GM21528 (cell line): ENCODE results near the gene CYTL1.

Experiments used
- ATAC-seq: cut with Tn5 transposase; IDR thresholded peaks from one replicate; pipeline ENCODE4 v1.9.1; 2021; ENCODE audit warnings: mild to moderate bottlenecking, moderate library complexity; ENCODE audit not compliant: unreplicated experiment, low FRiP score

CYTL1 gene

DNA sequence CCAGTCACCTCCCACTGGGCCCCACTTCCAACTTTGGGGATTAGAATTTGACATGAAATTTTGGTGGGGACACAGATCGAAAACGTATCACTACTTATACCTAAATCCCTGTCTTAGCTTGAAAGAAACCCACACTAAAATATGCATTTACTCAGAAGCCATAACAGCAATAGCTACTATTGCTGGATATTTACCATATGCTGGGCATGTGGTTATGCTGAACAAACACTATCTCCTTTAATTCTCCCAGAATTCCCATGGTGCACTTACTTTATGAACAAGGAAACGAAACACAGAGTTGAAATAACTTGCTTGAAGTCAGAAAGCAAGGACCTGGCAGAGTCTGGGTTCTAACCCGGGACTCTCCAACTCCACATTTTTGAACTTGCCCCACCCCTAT is 39.3 kb downstream of the CYTL1 start:
- ATAC-seq = no peak

- no peak for ATAC-seq
These were observed 44.5 kb downstream of the CYTL1 start for GRCh38 chr4:4974727-4975126.

GRCh38 chr4:4971796-4972195 is 47.5 kb downstream of the CYTL1 start:
- ATAC-seq = no peak

DNA sequence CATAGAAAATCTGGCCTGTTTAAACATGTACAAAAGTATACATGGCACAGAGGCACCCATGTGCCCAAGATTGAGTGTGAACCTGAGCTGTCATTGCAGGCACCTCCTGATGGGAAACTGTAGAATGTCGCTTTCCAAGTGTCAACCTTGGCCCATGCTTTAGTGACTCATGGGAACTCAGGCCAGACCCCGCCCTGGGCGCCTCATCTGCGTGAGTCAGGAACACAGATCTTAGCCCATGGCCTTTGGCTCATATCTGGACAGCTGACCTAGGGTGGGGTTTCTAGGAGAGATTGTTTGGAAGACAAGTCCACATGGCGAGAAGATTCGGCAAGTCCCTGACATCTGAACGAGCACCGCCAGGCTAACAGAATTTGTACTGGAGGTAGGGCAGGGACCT is 50.0 kb downstream of the CYTL1 start:
- ATAC-seq = no peak

DNA sequence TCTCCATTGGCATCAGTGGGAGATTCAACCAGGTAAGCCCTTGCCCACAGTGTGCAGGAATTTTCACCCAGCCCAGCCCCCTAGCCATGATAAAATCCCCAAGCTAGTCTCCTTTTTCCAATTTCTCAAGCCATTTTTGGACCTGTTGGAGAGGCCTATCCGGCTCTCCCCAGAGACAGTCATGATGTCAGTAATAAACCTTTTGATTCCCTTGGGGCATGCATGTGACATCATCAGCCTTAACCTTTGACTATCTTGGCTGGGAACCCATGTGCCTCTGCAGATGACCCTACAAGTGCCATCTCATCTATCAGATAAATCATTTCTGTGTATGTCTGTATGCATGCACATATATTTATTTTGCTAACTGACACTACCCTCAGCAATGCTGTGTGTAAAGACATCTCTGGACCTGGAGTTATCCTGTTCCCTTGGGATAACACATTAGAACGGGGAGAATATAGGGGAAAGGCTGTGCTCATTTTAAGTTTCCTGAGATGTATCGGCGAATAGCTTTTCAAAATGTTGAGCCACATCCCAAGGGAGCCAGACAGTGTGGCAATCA is 51.0 kb downstream of the CYTL1 start:
- no peak for ATAC-seq
